SK-N-DZ (cell line): Measurements from ENCODE around the gene GBE1. TPM values are rescaled to one million over a fixed set of nuclear protein-coding genes. Genes with fewer than 3 reads are reported as not detected.
A peak's percentile ranks its signal among the peaks of the same experiment; 100 is the strongest.
"Not testable (repeated sequence)": the region's sequence is repeated elsewhere in the genome, so short reads cannot be mapped to it uniquely, and the experiment has no call there.

ENCODE experiments used
- DNase-seq: peaks from one replicate; pipeline ENCODE4 v3.0.0-alpha.2; 2015; ENCODE audit warnings: low spot score
- polyA plus RNA-seq, 2 experiments: library from polyadenylated mRNA; depleted of rRNA; stranded (reverse); fragments of >200 nt; gene quantifications; 2 replicates each; pipeline ENCODE4 v1.2.3, GENCODE V29; 2014

GBE1 gene
- polyA plus RNA-seq (2014; cell fraction: cytosol; rRNA removed): 3.8 and 4.7 TPM in 2 replicates
- polyA plus RNA-seq (2014; cell fraction: nucleus; rRNA removed): 2.0 and 4.1 TPM in 2 replicates

DNA sequence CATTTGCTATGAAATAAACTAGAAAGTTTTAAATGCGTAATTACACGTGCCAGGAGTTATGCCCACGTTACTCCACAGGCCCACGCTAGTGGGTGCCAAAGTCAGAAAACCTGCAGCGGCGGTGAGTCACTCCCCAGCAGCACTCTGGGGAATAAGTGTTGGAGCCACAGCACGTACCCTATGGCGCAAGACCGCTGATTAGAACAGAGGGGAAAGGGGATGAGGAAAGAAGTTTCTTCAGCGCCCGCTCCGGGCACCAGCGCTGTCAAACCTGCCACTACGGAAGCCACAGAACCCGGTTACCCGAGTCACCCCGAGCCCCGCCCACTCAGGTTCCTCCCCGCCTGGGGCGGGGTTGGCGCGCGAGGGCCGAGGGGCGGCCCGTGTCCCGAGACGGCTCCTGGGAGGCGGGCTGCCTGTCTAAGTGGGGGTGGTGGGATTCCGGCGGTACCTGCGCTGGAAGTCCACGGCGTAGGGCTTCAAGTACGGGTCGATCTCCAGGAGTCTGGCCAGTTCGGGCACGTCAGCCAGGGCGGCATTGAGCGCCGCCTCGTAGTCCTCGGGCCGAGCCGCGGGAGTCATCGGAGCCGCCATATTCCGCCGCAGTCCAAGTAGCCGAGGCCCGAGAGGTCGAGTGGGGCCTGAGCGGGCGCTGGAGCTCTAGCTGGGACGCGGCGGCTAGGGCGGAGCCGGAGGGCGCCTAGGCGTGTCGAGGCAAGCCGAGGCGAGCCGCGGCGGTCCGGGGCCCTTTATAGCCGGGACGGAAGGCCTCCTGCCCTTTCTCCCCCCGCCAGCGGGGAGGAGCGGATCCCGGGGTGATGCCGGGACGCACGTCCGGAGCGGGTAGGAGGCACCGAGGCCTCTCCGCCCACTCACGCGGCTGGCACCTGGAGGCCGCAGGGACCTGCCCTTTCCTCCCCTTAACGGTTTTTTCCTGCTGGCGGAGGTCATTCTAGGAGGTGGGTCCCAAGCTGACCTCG, at the start of gene GBE1:
Gene GBE1 (minus strand): TSS at position 722 of the 980 bp plus-strand sequence. CDS start 128 bp downstream, at position 594.
- peak; percentile 89 for DNase-seq

DNA sequence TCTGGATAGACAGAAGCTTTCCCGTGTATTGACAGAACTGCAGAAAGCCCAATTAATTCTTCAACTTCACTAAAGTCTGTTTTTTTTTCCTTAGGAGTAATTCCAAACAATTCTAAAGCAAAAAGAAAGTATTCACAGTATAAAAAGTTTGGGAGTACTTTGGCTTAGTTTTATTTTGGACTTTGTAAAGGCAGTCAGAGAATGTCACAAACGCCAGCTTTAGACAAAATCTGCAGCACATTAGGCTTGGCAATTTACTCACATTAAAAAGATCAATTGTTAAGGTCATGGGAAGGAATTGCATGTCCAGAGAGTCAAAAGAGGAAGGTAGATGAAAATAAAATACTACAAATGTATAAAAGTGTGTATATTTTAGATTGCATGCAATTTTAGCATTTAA, 47.5 kb upstream of the GBE1 start:
- DNase-seq: no peak

DNA sequence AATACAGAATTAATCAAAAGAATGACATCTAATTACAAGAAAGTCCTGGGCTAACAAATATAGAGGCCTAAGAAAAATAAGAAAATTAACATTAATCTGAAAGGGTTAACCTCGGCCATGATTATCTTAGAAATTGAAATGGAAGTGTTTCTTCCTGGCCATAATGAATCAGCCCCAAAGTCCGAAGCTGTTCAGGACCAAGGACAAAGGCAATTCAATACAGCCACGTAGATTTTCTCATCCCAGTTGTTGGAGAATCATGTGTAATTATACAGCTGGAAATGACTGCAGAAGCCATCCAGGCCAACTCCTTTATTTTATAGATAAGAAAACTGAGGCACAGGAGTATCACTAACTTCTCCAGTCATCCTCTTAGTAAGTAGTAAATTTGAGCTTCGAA, 38.0 kb upstream of the GBE1 start:
- DNase-seq: no peak

DNA sequence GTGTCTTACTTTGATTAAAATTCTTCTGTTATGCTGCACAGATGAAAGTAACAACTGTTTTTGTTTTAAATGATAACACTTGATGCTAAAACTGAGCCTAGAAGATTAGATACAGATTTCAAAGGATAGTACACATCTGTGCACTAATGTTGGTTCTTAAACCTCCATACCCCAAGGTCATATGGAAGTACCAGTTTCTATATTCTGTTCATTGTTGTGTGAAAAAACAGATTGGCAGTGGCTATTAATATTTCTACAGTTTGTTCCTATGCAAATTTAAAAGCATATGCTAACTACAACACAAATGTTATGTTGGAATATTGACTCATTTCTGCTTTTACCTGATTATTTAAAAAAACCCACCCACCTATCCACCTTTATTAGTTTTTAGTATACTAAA, 32.0 kb upstream of the GBE1 start:
- no peak for DNase-seq

DNA sequence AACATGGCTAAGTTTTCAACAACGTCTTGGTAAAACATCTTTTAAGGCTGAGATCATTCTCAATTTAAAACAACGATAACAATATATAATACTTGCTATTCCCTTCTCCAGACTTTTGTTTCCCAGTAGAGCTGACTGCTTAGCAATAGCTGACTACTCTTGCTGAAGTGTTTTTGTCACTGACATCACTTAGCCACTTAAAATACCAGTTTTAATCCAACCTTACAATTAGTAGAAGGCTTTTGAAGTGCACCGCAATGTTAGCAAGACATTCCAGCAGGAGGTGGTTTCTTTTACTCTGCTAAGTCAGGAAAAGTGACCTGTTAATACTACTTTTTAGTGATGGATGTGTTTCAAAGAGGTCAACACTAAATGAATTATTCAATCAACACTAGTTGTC, 28.7 kb upstream of the GBE1 start:
- DNase-seq: no peak

DNA sequence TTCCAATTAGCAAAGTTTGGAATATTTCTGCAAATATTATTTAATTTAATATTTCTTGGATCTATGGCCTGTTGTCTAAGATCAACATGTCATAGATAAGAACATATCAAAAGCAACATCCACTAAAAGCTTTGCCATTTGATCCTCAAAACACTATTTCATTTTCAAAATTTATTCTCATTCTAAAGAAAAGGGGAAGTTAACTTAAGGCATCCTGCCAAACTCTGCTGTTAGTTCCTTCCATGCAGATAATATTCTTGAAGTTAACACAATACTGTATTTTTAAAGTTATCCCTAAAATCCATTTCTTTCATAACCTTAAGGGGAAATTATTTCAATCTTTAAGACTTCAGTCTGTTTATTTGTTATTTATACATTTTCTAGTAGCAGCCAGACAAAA, 28.2 kb upstream of the GBE1 start:
- DNase-seq: no peak

DNA sequence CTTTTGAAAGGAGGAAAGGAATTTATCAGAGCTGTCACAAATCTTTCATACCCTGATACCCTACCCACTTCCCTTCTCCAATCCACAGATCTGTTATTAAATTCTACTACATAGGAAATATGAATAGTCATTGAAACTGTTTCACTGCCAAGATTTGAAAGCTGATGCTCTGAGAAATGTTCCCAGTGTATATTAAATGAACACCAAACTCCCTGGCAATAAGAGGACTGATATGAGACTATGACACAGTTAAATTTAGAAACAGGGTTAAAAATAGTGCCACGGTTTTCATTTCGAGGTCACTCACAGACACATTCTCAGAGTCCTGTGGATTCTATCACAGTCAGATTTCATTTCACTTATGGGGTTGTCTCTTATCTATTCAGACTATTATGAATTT, 27.2 kb upstream of the GBE1 start:
- DNase-seq: no peak

DNA sequence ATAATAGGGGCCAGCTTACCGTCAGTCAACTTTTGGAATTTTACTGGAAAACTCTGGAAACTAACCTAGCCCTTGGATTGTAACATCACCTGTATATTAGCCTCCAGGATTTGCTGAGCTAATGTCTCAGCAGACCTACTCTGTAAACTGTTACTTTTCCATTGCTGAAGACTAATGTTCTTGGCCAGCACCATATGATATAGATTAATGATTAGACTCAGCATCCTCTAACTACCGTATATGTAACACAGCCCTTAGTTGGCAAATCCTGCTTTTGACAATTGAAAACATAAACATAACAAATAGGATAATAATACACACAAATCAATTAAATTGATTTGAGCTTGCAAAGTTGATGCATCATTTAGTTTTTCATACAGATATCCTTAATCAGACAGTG, 26.6 kb upstream of the GBE1 start:
- no peak for DNase-seq

DNA sequence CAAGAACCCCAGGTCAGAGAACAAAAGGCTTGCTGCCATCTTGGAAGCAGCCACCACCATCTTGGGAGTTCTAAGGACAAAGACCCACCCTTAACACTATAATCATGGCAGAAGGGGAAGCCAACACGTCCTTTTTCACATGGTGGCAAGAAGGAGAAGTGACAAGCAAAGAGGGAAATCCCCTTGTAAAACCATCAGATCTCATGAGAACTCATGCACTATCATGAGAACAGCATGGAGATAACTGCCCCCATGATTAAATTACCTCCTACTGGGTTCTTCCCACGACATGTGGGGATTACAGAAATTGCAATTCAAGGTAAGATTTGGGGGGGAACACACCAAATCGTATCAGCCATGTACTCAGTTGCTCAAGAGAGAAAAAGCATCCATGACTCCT, 21.1 kb upstream of the GBE1 start:
- no peak for DNase-seq

DNA sequence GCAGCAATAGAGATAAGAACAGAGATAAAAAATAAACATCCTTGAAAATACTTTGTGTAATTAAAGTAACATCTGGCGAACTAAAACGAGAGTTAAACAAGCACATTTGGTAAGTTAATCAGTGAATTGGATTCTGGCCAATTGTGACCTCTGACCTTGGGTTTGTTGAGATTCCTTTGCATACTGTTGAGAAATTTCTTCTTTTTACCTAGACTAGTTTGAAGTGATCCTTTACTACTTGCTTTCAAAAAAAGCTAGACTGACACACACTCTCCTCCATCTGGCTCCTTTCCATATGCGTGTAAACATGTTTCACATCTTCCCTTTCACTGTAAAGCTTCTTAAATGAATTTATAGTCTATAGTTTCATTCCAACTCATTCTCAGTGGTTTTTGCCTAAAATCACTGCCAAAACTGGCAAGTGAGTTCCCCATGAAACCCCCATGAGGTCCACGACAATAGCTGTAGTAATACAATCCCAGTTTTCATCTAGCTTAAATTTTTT, 17.3 kb upstream of the GBE1 start:
- DNase-seq: no peak

DNA sequence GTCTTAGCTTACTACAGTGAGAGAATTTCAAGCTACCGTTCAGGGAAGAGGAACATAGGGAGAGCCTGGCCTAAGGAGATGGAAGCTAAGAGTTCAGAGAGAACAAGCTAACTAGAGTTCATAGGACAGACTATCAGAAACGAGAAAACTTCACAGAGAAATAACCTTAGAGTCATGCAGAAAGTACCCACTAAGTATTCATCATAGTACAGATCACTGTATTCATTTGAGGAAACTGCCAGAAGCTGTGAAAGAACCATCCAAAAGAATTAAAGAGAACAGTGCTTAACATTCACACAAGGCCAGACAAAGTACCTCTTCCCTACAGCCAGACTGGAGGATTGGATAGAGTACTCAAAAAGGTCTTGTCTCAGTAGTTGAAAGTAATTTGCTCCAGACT, 15.2 kb upstream of the GBE1 start:
- no peak for DNase-seq

DNA sequence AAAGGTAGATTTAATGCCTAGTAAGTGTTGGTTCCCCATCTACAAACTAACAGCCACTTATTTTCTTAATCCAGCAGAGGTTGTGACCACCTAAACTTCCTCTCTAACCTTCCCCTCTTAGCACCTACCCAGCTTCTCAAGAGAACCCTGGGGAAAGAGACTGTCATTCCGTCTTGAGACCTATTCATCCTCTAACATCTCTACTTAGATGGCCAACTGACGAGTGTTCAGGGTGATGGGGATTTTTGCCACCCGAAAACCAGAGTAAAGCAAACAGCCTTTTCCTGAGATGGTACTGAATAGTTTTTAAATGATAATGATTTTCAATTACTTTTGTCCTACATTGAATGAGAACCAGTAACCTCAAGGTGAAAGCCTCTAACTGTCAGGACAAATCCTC, 9.3 kb upstream of the GBE1 start:
- no peak for DNase-seq

DNA sequence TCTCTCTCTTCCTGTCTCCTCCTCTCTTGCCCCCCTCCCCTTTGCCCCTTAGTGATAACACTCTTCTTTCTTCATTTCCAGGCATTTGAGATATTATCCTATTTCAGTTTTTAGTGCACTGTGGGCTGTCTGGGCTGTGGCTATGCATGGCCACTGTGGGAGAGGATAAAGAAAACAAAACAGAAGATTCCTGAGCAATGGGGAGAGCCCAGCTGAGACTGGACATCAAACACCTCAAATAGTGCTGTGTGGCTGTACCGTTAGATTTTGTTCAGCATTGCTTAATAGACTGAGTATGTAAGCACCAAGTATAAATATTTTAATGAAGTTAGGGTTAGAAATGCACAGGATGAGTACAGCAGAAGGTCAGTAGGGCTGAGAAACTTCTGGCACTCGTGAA, 7.9 kb upstream of the GBE1 start:
- DNase-seq: no peak

DNA sequence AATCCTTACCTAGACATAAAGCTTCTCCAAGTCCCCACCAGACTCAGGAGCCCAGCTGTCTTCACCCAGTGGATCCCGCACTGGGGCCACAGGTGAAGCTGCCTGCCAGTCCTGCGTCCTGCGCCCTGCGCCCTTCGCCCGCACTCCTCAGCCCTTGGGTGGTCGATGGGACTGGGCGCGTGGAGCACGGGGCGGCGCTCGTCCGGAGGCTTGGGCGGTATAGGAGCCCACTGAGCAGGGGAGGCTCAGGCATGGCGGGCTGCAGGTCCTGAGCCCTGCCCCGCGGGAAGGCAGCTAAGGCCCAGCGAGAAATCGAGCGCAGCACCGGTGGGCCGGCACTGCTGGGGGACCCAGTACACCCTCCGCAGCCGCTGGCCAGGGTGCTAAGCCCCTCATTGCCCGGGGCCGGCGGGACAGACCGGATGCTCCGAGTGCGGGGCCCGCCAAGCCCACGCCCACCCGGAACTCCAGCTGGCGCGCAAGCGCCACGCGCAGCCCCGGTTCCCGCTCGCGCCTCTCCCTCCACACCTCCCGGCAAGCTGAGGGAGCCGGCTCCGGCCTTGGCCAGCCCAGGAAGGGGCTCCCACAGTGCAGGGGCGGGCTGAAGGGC, 5.9 kb upstream of the GBE1 start:
- not testable (repeated sequence) for DNase-seq

DNA sequence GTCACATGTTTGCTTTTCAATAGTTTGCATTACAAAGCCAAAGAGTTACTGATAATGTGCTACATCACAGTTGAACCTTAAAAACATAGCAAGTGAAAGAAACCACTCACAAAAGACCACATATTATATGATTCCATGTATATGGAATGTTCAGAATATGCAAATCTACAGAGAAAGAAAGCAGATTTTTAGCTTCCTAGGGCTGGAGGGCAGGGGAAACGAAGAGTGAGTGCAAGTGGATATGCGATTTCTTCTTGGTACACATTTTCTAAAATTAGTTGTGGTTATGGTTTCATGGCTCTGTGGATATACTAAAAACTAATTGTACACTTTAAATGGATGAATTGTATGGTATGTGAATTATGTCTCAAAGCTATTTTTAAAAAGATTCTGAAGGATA, 4.0 kb upstream of the GBE1 start:
- DNase-seq: no peak

DNA sequence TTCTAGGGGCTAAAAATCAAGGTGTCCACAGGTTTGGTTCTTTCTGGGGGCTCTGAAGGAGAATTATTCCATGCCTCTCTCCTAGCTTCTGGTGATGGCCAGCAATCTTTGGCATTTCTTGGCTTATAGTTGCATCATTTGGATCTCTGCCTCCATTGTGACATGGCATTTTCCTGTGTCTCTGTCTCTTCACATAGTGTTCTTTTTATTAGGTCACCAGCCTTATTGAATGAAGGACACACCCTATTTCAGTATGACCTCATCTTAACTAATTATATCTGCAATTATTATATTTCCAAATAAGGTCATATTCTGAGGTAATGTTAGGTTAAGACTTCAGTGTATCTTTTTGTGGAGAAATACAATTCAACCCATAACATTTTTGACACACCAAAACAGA, 3.2 kb upstream of the GBE1 start:
- no peak for DNase-seq

DNA sequence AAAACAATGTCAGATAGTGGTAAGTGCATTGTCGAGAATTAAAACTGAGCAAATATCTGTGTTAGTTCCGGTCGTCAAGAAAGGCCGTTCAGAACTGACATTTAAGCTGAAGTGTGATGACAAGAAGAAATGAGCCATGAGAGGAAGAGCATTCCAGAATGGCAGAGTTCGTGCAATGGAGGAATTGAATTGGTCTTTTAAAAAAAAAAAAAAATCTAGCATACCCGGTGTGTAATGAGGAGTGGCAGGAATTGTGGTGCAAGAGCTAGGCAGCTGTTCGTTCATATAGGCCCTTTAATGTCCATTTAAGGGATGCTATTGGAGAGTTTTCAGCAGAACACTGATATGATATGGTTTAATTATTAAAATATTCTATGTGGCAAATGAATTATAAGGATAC, 2.6 kb upstream of the GBE1 start:
- DNase-seq: no peak

DNA sequence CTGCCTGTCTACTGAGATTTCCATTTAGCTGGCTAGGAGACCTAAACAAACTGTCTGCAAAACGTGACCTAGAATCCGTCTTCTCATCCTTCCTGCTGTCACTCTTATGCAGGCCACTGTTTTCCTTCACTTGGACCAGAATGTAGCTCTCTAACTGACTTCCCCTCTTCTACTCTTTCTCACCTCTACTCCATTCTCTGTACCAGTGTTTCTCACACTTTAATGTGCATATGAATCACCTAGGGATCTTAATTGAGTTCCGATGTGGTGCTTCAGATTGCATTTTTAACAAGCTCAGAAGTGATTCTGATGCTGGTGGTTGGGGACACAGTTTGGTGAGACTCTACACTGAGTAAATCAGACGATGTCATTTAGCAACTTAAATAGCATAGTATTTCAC, 1.6 kb upstream of the GBE1 start:
- DNase-seq: no peak

DNA sequence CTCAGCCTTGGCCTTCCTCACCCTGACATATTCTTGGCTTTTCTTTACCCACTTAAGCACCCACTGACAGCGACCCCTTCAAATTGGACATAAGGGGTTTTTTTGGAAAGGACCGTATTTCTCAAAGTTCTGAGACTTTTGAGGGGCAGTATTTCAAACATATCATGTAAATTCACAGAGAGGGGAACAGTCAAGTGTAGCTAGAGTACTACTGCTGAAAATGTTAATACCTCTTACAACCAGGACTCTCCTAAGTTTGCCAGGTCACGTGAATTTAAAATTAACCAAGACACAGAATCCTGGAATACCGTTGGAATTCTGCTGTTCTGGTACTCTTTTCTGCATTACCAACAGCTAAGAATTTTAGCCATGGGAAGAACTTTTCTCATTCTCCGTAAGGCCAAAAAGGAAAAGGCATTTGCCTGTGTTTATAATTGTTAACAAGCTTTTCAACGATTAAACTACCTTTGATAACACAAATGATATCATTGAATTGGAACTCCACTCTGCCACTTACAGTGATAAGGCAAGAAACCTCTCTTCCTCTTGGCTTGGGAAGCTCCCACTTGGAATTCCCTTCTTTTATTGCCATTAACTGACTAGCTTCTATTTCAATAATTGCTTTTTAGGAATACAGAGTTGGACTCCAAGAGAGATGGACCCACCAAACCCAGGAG, 597 bp upstream of the GBE1 start:
- no peak for DNase-seq

DNA sequence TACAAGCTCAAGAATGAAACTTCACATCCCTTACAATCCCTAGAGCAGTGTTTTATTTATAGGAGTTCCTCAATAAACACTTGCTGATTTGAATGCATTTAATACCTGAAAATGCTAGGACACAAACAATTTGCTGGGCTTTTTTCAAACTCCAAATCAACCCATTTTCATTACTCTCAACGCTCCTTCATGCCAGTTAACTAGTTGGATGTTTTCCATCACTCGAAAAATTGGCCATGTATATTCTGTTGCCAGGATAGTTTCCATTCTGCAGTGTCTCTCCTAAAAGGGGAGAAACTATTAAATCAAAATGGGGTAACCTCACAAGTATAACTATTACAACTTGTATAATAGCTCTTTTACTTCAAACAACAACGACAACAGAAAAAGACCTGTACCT, 1.2 kb downstream of the GBE1 start:
- no peak for DNase-seq

DNA sequence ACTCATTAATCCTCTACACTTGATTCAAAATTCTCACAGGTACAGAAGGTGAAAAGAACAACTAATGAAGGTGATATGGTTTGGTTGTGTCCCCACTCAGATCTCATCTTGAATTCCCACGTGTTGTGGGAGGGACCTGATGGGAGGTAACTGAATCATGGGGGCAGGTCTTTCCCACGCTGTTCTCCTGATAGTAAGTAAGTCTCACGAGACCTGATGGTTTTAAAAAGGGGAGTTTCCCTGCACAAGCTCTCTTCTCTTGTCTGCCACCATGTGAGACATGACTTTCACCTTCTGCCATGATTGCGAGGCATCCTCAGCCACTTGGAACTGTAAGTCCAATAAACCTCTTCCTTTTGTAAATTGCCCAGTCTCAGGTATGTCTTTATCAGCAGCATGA, 2.7 kb downstream of the GBE1 start:
- not testable (repeated sequence) for DNase-seq

DNA sequence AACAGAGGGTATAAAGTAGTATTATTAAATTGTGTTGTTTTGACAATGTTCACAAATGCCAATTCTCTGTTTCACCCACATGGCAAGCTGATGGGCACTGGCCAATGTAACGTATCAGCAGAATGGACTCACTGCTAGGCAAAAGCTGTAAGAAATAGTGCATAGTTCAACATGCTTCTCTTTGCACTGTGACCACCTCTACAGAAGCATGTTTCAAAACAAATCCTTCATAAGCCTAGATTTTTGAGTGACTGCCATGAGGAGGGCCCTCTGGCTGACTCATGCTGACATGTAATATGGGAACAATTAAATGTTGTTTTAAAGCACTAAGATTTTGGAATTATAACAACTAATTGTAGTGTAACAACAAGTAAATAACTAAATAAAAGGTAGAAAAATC, 3.2 kb downstream of the GBE1 start:
- no peak for DNase-seq
